CD8-positive, alpha-beta memory T cell (primary cell): ENCODE data around the gene ASB2. TPM values are rescaled to one million over a fixed set of nuclear protein-coding genes. Genes with fewer than 3 reads are reported as not detected.

Source experiments
- CTCF ChIA-PET: fragments of 350-600 bp; sonication (Branson Sonifier 250); formaldehyde crosslinking; loops from one replicate; lab custom pipeline; 2021; ENCODE audit warnings: antibody characterized with exemption; lab: Charles Lee
- POLR2A ChIA-PET: fragments of 350-600 bp; sonication (Branson Sonifier 250); formaldehyde crosslinking; loops from one replicate; lab custom pipeline; 2021; ENCODE audit warnings: antibody characterized with exemption; lab: Charles Lee
- DNase-seq, 5 donors: peaks; one replicate each; pipeline versions ENCODE4 v3.0.0 to v3.0.0-alpha.2; 2020 to 2022; ENCODE audit warnings: mixed read lengths in 1 of 5
- H3K27ac ChIP-seq: one replicate; pipeline ENCODE4 v1.7.0; 2013; ENCODE audit warnings: low read depth, mild to moderate bottlenecking, low read length, moderate library complexity
- H3K27me3 ChIP-seq: 2 replicates; pipeline ENCODE4 v1.7.0; 2013; ENCODE audit warnings: low read length, mild to moderate bottlenecking; ENCODE audit not compliant: insufficient read depth, poor library complexity, severe bottlenecking
- H3K36me3 ChIP-seq: 2 replicates; pipeline ENCODE4 v1.7.0; 2013; ENCODE audit warnings: mild to moderate bottlenecking, low read length, moderate library complexity; ENCODE audit not compliant: insufficient read depth
- H3K4me1 ChIP-seq: 2 replicates; pipeline ENCODE4 v1.7.0; 2013; ENCODE audit warnings: mild to moderate bottlenecking, low read length, moderate library complexity; ENCODE audit not compliant: insufficient read depth
- H3K4me3 ChIP-seq: 2 replicates; pipeline ENCODE4 v1.7.0; 2013; ENCODE audit warnings: mild to moderate bottlenecking, low read length
- H3K9me3 ChIP-seq: 2 replicates; pipeline ENCODE4 v1.7.0; 2013; ENCODE audit warnings: mild to moderate bottlenecking, low read length
- H3K27ac Mint-ChIP-seq, 8 donors: one replicate each; pipeline ENCODE4 v1.8.0; 2020 to 2021; ENCODE audit warnings: mixed read lengths in 8 of 8, mild to moderate bottlenecking in 6 of 8, inconsistent platforms in 3 of 8, moderate library complexity in 3 of 8
- H3K27me3 Mint-ChIP-seq, 2 donors: one replicate each; pipeline ENCODE4 v1.8.0; 2020 to 2021; ENCODE audit warnings: mixed read lengths in 2 of 2, mild to moderate bottlenecking in 1 of 2, moderate library complexity in 1 of 2
- H3K36me3 Mint-ChIP-seq, 3 donors: one replicate each; pipeline ENCODE4 v1.8.0; 2020 to 2021; ENCODE audit warnings: mixed read lengths in 3 of 3, inconsistent platforms in 1 of 3, mild to moderate bottlenecking in 1 of 3
- H3K4me1 Mint-ChIP-seq, 3 donors: one replicate each; pipeline ENCODE4 v1.8.0; 2020 to 2021; ENCODE audit warnings: mixed read lengths in 3 of 3, inconsistent platforms in 1 of 3, mild to moderate bottlenecking in 1 of 3
- H3K4me3 Mint-ChIP-seq, 7 donors: one replicate each; pipeline ENCODE4 v1.8.0; 2020 to 2021; ENCODE audit warnings: mixed read lengths in 7 of 7, mild to moderate bottlenecking in 6 of 7, moderate library complexity in 4 of 7, inconsistent platforms in 2 of 7
- H3K9me3 Mint-ChIP-seq, 5 donors: one replicate each; pipeline ENCODE4 v1.8.0; 2020 to 2022; ENCODE audit warnings: mixed read lengths in 5 of 5, mild to moderate bottlenecking in 3 of 5, moderate library complexity in 2 of 5, inconsistent platforms in 1 of 5
- polyA plus RNA-seq: library from polyadenylated mRNA; unstranded; fragments of 300-500 nt; fragmentation: Illumina TruSeq; gene quantifications from one replicate; pipeline ENCODE4 v1.2.3, GENCODE V29; 2021
- total RNA-seq, 2 experiments: library from RNA; stranded (reverse); gene quantifications; one replicate each; pipeline ENCODE4 v1.2.3, GENCODE V29; 2021

Gene ASB2
- total and polyA plus RNA-seq, 3 experiments from 2014 or later: 4.8 to 98.0 (median 93.5) TPM

- Histone ChIP-seq H3K9me3 (no peaks in the 10 kb centered on the region), H3K27me3 (no peaks in the 10 kb centered on the region), H3K4me3 (peak overlapping the region; percentile 3), H3K36me3 (no peaks in the 10 kb centered on the region), H3K4me1 (peaks cover 97% of the 10 kb centered on the region), H3K27ac (peak overlapping the region; percentile 55)
- ChIA-PET CTCF (interaction anchor here (1.2 to 33.9 kb wide), 5 partner anchors 14 to 67 kb away, joined by 3 to 945 read pairs (median 6); partner anchors contain the start of genes ASB2 and OTUB2), POLR2A (interaction anchor here (0.6 to 2.7 kb wide), 5 partner anchors 12 to 19 kb away, joined by 3 to 16 read pairs (median 6); partner anchors contain the start of gene ASB2)
- Mint-ChIP-seq H3K9me3 (no peaks in the 10 kb centered on the region), H3K27me3 (no peaks in the 10 kb centered on the region), H3K36me3 (peaks cover 0 to 5% (median 0%) of the 10 kb centered on the region in 3 donors), H3K4me3 (peak overlapping the region; percentile 65 to 88 (median 80)), H3K27ac (peak overlapping the region; percentile 98 to 100 (median 99)), H3K4me1 (peaks cover 94 to 99% (median 99%) of the 10 kb centered on the region in 3 donors)
- peak; percentile 73 to 97 (median 90) for DNase-seq
Measured at GRCh38 chr14:93959239-93960107, 16.9 kb downstream of the ASB2 start.

- Histone ChIP-seq H3K27ac (peak overlapping the region; percentile 55), H3K27me3 (no peaks in the 10 kb centered on the region), H3K4me1 (peaks cover 97% of the 10 kb centered on the region), H3K9me3 (no peaks in the 10 kb centered on the region), H3K36me3 (no peaks in the 10 kb centered on the region), H3K4me3 (peak overlapping the region; percentile 3)
- no peak for DNase-seq
- Mint-ChIP-seq H3K27me3 (no peaks in the 10 kb centered on the region), H3K27ac (peak overlapping the region; percentile 98 to 100 (median 99)), H3K9me3 (no peaks in the 10 kb centered on the region), H3K4me3 (peak overlapping the region; percentile 65 to 88 (median 80)), H3K36me3 (peaks cover 0 to 7% (median 0%) of the 10 kb centered on the region in 3 donors), H3K4me1 (peaks cover 94 to 99% (median 98%) of the 10 kb centered on the region in 3 donors)
- ChIA-PET POLR2A (interaction anchor here (0.6 to 2.7 kb wide), 3 partner anchors 12 to 20 kb away, joined by 3 to 16 read pairs (median 6); no protein-coding TSS in a partner anchor), CTCF (interaction anchor here (1.2 to 33.9 kb wide), 4 partner anchors 15 to 67 kb away, joined by 3 to 945 read pairs (median 90); partner anchors contain the start of genes ASB2 and OTUB2)
Measured at GRCh38 chr14:93958567-93959238, 17.7 kb downstream of the ASB2 start.

- peak overlapping the region in 6 of 7 donors; percentile 65 to 92 (median 82) for H3K4me3 Mint-ChIP-seq
- ChIA-PET POLR2A (no interaction called here), CTCF (interaction anchor here (1.3 to 33.9 kb wide), 3 partner anchors 15 to 26 kb away, joined by 3 to 945 read pairs (median 177); partner anchors contain the start of gene ASB2)
Measured at GRCh38 chr14:93957751-93958566, 18.4 kb downstream of the ASB2 start.

GRCh38 chr14:93957333-93957710 is 19.0 kb downstream of the ASB2 start:
- H3K4me1 Mint-ChIP-seq: peaks cover 88 to 99% (median 97%) of the 10 kb centered on the region in 3 donors
- H3K27ac Mint-ChIP-seq: peak overlapping the region; percentile 74 to 99 (median 95)
- H3K4me3 Mint-ChIP-seq: peak overlapping the region; percentile 56 to 92 (median 70)
- no peak for DNase-seq
- Histone ChIP-seq H3K9me3 (no peaks in the 10 kb centered on the region), H3K27ac (peak overlapping the region; percentile 3), H3K36me3 (no peaks in the 10 kb centered on the region), H3K27me3 (no peaks in the 10 kb centered on the region), H3K4me3 (no peak overlapping the region), H3K4me1 (peaks cover 91% of the 10 kb centered on the region)
- ChIA-PET CTCF (interaction anchor here (10.6 to 33.9 kb wide), 2 partner anchors 14 to 16 kb away, joined by 177 to 945 read pairs; partner anchors contain the start of gene ASB2), POLR2A (interaction anchor here (1.2 to 2.8 kb wide), 2 partner anchors 13 to 19 kb away, joined by 3 to 13 read pairs; no protein-coding TSS in a partner anchor)
- no peaks in the 10 kb centered on the region for H3K27me3 Mint-ChIP-seq
- H3K9me3 Mint-ChIP-seq: no peaks in the 10 kb centered on the region
- peaks cover 0 to 15% (median 0%) of the 10 kb centered on the region in 3 donors for H3K36me3 Mint-ChIP-seq

More at GRCh38 chr14:93957751-93958566, 18.4 kb downstream of the ASB2 start:
- Mint-ChIP-seq H3K27ac (peak overlapping the region; percentile 97 to 100 (median 99)), H3K36me3 (peaks cover 0 to 13% (median 0%) of the 10 kb centered on the region in 3 donors), H3K4me1 (peaks cover 93 to 99% (median 98%) of the 10 kb centered on the region in 3 donors), H3K9me3 (no peaks in the 10 kb centered on the region), H3K27me3 (no peaks in the 10 kb centered on the region)
- Histone ChIP-seq H3K4me3 (no peak overlapping the region), H3K36me3 (no peaks in the 10 kb centered on the region), H3K27ac (peak overlapping the region; percentile 3), H3K27me3 (no peaks in the 10 kb centered on the region), H3K9me3 (no peaks in the 10 kb centered on the region), H3K4me1 (peaks cover 94% of the 10 kb centered on the region)
- no peak for DNase-seq

- H3K9me3 Mint-ChIP-seq: no peaks in the 10 kb centered on the region
- ChIA-PET POLR2A (interaction anchor here (1.2 to 2.8 kb wide), 2 partner anchors 14 to 20 kb away, joined by 3 to 13 read pairs; no protein-coding TSS in a partner anchor), CTCF (interaction anchor here (10.6 to 33.9 kb wide), 2 partner anchors 13 to 17 kb away, joined by 177 to 945 read pairs; partner anchors contain the start of gene ASB2)
- H3K9me3 ChIP-seq: no peaks in the 10 kb centered on the region
- no peaks in the 10 kb centered on the region for H3K27me3 Mint-ChIP-seq
- peaks cover 0 to 17% (median 0%) of the 10 kb centered on the region in 3 donors for H3K36me3 Mint-ChIP-seq
- H3K4me1 Mint-ChIP-seq: peaks cover 85 to 100% (median 91%) of the 10 kb centered on the region in 3 donors
- H3K4me1 ChIP-seq: peaks cover 86% of the 10 kb centered on the region
- peak overlapping the region; percentile 82 to 99 (median 96) for H3K27ac Mint-ChIP-seq
- H3K4me3 ChIP-seq: no peak overlapping the region
- H3K27ac ChIP-seq: no peak overlapping the region
- H3K27me3 ChIP-seq: no peaks in the 10 kb centered on the region
- H3K4me3 Mint-ChIP-seq: peak overlapping the region; percentile 56 to 92 (median 84)
- H3K36me3 ChIP-seq: no peaks in the 10 kb centered on the region
- no peak for DNase-seq
Measured at GRCh38 chr14:93956514-93957332, 19.6 kb downstream of the ASB2 start.

DNA sequence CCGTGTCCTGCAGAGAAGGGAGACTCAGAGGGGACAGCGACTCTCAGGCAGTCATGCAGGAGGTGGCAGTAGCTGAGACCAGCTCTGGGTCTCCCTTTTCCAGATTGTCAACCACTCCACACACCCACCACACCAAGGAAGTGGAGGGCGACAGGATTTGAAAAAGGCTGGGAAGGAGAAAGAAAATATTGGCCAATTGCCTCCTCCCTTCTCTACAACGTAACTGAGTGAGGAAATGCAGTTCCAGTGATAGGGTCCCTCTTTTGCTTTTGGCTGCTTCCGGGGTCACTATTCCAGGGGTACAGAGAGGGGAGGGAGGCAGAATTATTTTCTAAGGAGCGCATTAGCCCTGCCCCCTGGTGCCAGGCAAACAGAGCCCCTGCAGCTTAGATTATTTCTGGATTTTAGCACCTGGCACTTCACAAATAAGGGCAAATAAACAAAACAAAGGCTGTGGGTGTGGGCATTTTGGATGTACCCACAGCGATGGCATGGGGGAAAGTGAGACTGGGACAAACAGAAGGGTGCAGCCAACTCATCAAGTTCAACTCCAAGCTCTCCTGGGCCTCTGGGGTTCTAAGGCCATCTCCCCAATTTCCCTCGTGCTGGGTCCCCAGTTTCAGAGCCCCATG is 20.4 kb downstream of the ASB2 start:
- Mint-ChIP-seq H3K36me3 (peaks cover 0 to 22% (median 0%) of the 10 kb centered on the region in 3 donors), H3K27ac (peak overlapping the region; percentile 82 to 99 (median 96)), H3K4me1 (peaks cover 77 to 97% (median 84%) of the 10 kb centered on the region in 3 donors), H3K9me3 (no peaks in the 10 kb centered on the region), H3K4me3 (peak overlapping the region; percentile 81 to 93 (median 85)), H3K27me3 (no peaks in the 10 kb centered on the region)
- H3K36me3 ChIP-seq: no peaks in the 10 kb centered on the region
- H3K27ac ChIP-seq: peak overlapping the region; percentile 68
- peak overlapping the region; percentile 54 for H3K4me3 ChIP-seq
- H3K4me1 ChIP-seq: peaks cover 78% of the 10 kb centered on the region
- H3K9me3 ChIP-seq: no peaks in the 10 kb centered on the region
- ChIA-PET CTCF (interaction anchor here (1.2 to 33.9 kb wide), 6 partner anchors 7 to 69 kb away, joined by 3 to 945 read pairs (median 5); partner anchors contain the start of gene ASB2), POLR2A (interaction anchor here (1.2 to 2.8 kb wide), 3 partner anchors 12 to 21 kb away, joined by 3 to 13 read pairs (median 3); no protein-coding TSS in a partner anchor)
- H3K27me3 ChIP-seq: no peaks in the 10 kb centered on the region
- DNase-seq: no peak
